GM12865 (cell line): Measurements from ENCODE around the gene C19orf67.
A peak's percentile ranks its signal among the peaks of the same experiment; 100 is the strongest.

Experiments used
- DNase-seq: peaks from one replicate; pipeline ENCODE4 v3.0.0; 2010; ENCODE audit warnings: low read depth
- H3K4me3 ChIP-seq: 2 replicates; pipeline ENCODE4 v1.5.1; 2011; ENCODE audit warnings: mild to moderate bottlenecking, low read depth, low read length, control low read depth
- TF ChIP-seq, protein P1 (sequence below): IDR thresholded peaks from 2 replicates; pipeline ENCODE4 v1.5.1; 2011; ENCODE audit warnings: low read length, control low read depth, low read depth, inconsistent platforms; ENCODE audit not compliant: insufficient read depth; ENCODE audit errors: missing control alignments

The C19orf67 gene

DNA sequence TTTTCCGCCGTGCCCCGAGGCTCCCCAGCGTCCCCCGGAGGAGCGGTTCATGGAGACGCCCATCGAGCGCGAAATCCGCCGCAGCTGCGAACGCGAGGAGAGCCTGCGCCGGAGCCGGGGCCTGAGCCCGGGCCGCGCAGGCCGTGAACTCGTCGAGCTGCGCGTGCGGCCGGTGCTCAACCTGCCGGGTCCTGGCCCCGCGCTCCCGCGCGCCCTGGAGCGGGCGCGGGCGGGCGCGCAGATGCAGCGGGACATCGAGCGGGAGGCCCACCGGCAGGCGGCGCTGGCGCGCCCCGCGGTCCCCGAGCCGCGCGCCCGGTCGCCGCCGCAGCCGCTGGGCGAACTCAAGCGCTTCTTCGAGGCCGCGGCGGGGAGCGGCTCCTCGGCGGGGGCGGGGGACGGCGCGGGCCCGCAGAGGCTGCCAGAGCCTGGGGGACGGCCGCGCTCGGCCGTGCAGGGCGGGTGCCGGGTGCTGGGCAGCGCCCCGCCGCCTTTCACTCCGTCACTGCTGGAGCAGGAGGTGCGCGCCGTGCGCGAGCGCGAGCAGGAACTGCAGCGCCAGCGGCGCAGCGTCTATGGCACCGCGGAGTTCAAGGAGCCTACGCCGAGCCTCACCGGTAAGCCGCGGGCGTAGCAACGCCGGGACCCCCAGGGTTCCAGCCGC is 12.2 kb downstream of the C19orf67 start:
- TF ChIP-seq, protein P1, sequence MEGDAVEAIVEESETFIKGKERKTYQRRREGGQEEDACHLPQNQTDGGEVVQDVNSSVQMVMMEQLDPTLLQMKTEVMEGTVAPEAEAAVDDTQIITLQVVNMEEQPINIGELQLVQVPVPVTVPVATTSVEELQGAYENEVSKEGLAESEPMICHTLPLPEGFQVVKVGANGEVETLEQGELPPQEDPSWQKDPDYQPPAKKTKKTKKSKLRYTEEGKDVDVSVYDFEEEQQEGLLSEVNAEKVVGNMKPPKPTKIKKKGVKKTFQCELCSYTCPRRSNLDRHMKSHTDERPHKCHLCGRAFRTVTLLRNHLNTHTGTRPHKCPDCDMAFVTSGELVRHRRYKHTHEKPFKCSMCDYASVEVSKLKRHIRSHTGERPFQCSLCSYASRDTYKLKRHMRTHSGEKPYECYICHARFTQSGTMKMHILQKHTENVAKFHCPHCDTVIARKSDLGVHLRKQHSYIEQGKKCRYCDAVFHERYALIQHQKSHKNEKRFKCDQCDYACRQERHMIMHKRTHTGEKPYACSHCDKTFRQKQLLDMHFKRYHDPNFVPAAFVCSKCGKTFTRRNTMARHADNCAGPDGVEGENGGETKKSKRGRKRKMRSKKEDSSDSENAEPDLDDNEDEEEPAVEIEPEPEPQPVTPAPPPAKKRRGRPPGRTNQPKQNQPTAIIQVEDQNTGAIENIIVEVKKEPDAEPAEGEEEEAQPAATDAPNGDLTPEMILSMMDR: peak; percentile 65
- peak; percentile 89 for DNase-seq

DNA sequence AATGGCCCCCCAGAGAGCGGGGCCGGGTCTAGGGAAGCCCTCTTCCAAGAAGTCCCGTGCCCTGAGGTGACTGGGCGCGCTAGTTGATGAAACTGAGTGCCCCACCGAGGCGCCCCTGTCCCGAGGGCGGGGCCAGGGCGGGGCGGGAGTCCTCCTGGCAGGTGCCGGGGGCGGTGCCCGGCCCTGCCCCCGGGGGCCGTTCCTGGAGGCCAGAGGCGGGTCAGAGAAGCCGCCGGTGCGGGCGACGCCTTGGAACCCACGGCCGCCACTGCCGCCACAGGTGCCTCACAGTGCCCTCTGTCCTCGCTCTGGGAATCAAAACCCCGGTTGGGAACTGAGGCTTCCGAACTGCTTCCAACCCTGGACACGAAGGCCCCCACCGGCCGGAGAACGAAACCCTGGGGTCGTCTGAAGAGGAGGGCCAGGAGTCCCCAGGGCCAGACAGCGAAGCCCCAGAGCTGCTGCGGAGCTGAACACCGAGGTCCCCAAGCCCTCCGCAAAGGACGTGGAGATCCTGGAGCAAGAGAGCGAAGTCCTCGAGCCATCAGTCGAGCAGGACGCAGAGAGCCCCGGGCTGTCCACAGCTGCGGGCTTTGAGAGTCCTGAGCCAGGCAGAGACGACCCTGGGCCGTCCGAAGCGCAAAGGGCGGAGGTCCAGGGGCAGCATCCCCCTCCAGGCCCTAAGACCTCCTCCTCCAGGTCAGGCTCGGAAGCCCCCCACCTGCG is 12.9 kb downstream of the C19orf67 start, which contains the start of gene MISP3:
Gene MISP3 (plus strand): TSS at position 252 of the 726 bp plus-strand sequence. CDS start 524 bp downstream, outside the sequence.
- TF ChIP-seq, protein P1: no peak
- DNase-seq: peak; percentile 52
- H3K4me3 ChIP-seq: peak within 1 kb of the TSS; percentile 61

More for the DNA sequence above, 12.2 kb downstream of the C19orf67 start:
- peak overlapping the region; percentile 61 for H3K4me3 ChIP-seq

DNA sequence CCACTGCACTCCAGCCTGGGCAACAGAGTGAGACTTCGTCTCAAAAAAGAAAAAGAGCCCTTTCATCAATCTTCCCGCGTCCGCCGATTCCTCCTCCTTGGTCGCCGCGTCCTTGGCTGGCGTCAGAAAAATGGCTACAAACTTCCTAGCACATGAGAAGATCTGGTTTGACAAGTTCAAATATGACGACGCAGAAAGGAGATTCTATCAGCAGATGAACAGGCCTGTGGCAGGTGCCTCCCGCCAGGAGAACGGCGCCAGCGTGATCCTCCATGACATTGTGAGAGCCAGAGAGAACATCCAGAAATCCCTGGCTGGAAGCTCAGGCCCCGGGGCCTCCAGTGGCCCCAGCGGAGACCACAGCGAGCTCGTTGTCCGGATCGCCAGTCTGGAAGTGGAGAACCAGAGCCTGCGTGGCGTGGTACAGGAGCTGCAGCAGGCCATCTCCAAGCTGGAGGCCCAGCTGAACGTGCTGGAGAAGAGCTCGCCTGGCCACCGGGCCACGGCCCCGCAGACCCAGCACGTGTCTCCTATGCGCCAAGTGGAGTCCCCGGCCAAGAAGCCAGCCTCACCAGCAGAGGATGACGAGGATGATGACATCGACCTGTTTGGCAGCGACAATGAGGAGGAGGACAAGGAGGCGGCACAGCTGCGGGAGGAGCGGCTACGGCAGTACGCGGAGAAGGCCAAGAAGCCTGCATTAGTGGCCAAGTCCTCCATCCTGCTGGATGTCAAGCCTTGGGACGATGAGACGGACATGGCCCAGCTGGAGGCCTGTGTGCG is 15.1 kb downstream of the C19orf67 start:
- DNase-seq: no peak
- no peak overlapping the region for H3K4me3 ChIP-seq
- TF ChIP-seq, protein P1: no peak

- no peak overlapping the region for H3K4me3 ChIP-seq
- no peak for DNase-seq
- TF ChIP-seq, protein P1: no peak
Measured at GRCh38 chr19:14066134-14066533, 19.4 kb downstream of the C19orf67 start.

GRCh38 chr19:14063105-14063504 is 22.5 kb downstream of the C19orf67 start:
- no peak for DNase-seq
- TF ChIP-seq, protein P1: no peak
- H3K4me3 ChIP-seq: no peak overlapping the region

GRCh38 chr19:14062558-14062855 is 23.1 kb downstream of the C19orf67 start:
- no peak for DNase-seq
- no peak overlapping the region for H3K4me3 ChIP-seq
- TF ChIP-seq, protein P1: no peak
